ENCODE data around the gene ZKSCAN8. TPM values are rescaled to one million over a fixed set of nuclear protein-coding genes. Genes with fewer than 3 reads are reported as not detected.

The ZKSCAN8 gene
- total RNA-seq, 2 donors from 2014 or later, result 29.0 to 41.6 TPM

GRCh38 chr6:28134015-28134414 lies 7.7 kb upstream of the ZKSCAN8 start:
- H3K27ac ChIP-seq (ENCODE audit: low read depth, low read length), result no peak overlapping the region
- H3K27me3 Mint-ChIP-seq (ENCODE audit: insufficient read depth), result peaks cover 4% of the 10 kb centered on the region
- peak; percentile 71 for TF ChIP-seq CTCF (conservative IDR thresholded peaks at IDR 0.05)
- no peaks in the 10 kb centered on the region for H3K9me3 ChIP-seq (ENCODE audit: control insufficient read depth, low read length)
- H3K27me3 ChIP-seq (ENCODE audit: control insufficient read depth, insufficient read depth, low read length, poor library complexity, severe bottlenecking), result no peaks in the 10 kb centered on the region
- H3K36me3 Mint-ChIP-seq (ENCODE audit: low read depth), result peaks cover 21% of the 10 kb centered on the region
- H3K4me1 Mint-ChIP-seq, result peaks cover 21% of the 10 kb centered on the region
- 43 to 63% methylated on average over 1 to 3 of the region's 3 CpGs for WGBS, 2 experiments (ENCODE audit: insufficient coverage in 1 of 2, insufficient read length in 1 of 2)
- no peaks in the 10 kb centered on the region for H3K4me1 ChIP-seq (ENCODE audit: control insufficient read depth, insufficient read depth, low read length)
- H3K4me3 ChIP-seq (ENCODE audit: low read length), result no peak overlapping the region
- DNase-seq, result peak; percentile 59
- H3K36me3 ChIP-seq (ENCODE audit: control insufficient read depth, insufficient read depth, low read length), result peaks cover 12% of the 10 kb centered on the region
- H3K27ac Mint-ChIP-seq, result no peak overlapping the region
- H3K4me3 Mint-ChIP-seq, result no peak overlapping the region
- H3K9me3 Mint-ChIP-seq, result no peaks in the 10 kb centered on the region
- H3K9ac ChIP-seq (ENCODE audit: extremely low read depth, low read length, poor library complexity, severe bottlenecking), result no peak overlapping the region

DNA sequence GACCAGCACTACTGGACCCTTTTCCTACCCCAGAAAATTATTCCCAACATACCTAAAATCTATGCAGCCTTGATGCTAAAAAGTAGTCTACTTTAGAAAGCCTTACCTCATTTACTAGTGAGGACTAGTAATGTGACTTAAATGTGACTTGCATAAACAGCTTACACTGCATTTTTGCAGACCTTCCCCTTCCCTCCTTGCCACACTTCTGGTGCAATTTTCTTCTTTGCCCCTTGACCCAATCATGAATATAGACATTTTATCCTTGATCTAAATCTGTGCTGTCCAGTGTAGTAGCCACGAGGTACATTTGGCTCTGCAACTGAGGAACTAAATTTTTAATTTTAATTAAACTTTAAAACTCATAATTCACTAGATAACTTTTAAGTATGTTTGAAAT lies 7.0 kb upstream of the ZKSCAN8 start:
- Mint-ChIP-seq H3K27me3 (ENCODE audit: insufficient read depth) (peaks cover 7% of the 10 kb centered on the region), H3K4me3 (no peak overlapping the region), H3K27ac (no peak overlapping the region), H3K36me3 (ENCODE audit: low read depth) (peaks cover 14% of the 10 kb centered on the region), H3K9me3 (no peaks in the 10 kb centered on the region), H3K4me1 (peaks cover 21% of the 10 kb centered on the region)
- TF ChIP-seq CTCF (conservative IDR thresholded peaks at IDR 0.05), result no peak
- Histone ChIP-seq H3K36me3 (ENCODE audit: control insufficient read depth, insufficient read depth, low read length) (peaks cover 5% of the 10 kb centered on the region), H3K9ac (ENCODE audit: extremely low read depth, low read length, poor library complexity, severe bottlenecking) (no peak overlapping the region), H3K4me3 (ENCODE audit: low read length) (no peak overlapping the region), H3K27ac (ENCODE audit: low read depth, low read length) (no peak overlapping the region), H3K9me3 (ENCODE audit: control insufficient read depth, low read length) (no peaks in the 10 kb centered on the region), H3K4me1 (ENCODE audit: control insufficient read depth, insufficient read depth, low read length) (no peaks in the 10 kb centered on the region), H3K27me3 (ENCODE audit: control insufficient read depth, insufficient read depth, low read length, poor library complexity, severe bottlenecking) (peaks cover under 1% of the 10 kb centered on the region)
- WGBS, 2 experiments (ENCODE audit: insufficient coverage in 1 of 2, insufficient read length in 1 of 2), result 79% methylated on average over 1 of the region's 1 CpG; no CpG with 5 or more reads in 1 of the 2 experiments
- no peak for DNase-seq

- H3K4me3 Mint-ChIP-seq, result peak overlapping the region; percentile 89
- WGBS, 2 experiments (ENCODE audit: insufficient coverage in 1 of 2, insufficient read length in 1 of 2), result 42 to 57% methylated on average over 2 to 3 of the region's 3 CpGs
Measured at GRCh38 chr6:28135393-28135792, 6.3 kb upstream of the ZKSCAN8 start.

More at GRCh38 chr6:28135393-28135792, 6.3 kb upstream of the ZKSCAN8 start:
- no peak for TF ChIP-seq CTCF (conservative IDR thresholded peaks at IDR 0.05)
- Mint-ChIP-seq H3K27me3 (ENCODE audit: insufficient read depth) (peaks cover 14% of the 10 kb centered on the region), H3K9me3 (no peaks in the 10 kb centered on the region), H3K36me3 (ENCODE audit: low read depth) (peaks cover 7% of the 10 kb centered on the region), H3K27ac (no peak overlapping the region), H3K4me1 (peaks cover 21% of the 10 kb centered on the region)
- no peak overlapping the region for H3K27ac ChIP-seq (ENCODE audit: low read depth, low read length)
- DNase-seq, result no peak
- H3K27me3 ChIP-seq (ENCODE audit: control insufficient read depth, insufficient read depth, low read length, poor library complexity, severe bottlenecking), result peaks cover 7% of the 10 kb centered on the region
- no peak overlapping the region for H3K9ac ChIP-seq (ENCODE audit: extremely low read depth, low read length, poor library complexity, severe bottlenecking)
- H3K4me1 ChIP-seq (ENCODE audit: control insufficient read depth, insufficient read depth, low read length), result no peaks in the 10 kb centered on the region
- H3K36me3 ChIP-seq (ENCODE audit: control insufficient read depth, insufficient read depth, low read length), result no peaks in the 10 kb centered on the region
- no peaks in the 10 kb centered on the region for H3K9me3 ChIP-seq (ENCODE audit: control insufficient read depth, low read length)
- peak overlapping the region; percentile 86 for H3K4me3 ChIP-seq (ENCODE audit: low read length)

Measured in endodermal cell (in vitro differentiated cells).